Type B pancreatic cell (in vitro differentiated cells): ENCODE results near the gene WASL. TPM values are rescaled to one million over a fixed set of nuclear protein-coding genes. Genes with fewer than 3 reads are reported as not detected.

Experiments used
- DNase-seq: peaks from one replicate; pipeline ENCODE4 v3.0.0; 2021; ENCODE audit warnings: mixed read lengths; ENCODE audit not compliant: unreplicated experiment; ENCODE audit errors: extremely low spot score
- H3K27ac Mint-ChIP-seq: 2 replicates; pipeline ENCODE4 v1.8.0; 2021; ENCODE audit warnings: mild to moderate bottlenecking, mixed read lengths
- H3K27me3 Mint-ChIP-seq: 2 replicates; pipeline ENCODE4 v1.8.0; 2021; ENCODE audit warnings: mixed read lengths
- H3K36me3 Mint-ChIP-seq: 2 replicates; pipeline ENCODE4 v1.8.0; 2021; ENCODE audit warnings: mixed read lengths
- H3K4me1 Mint-ChIP-seq: one replicate; pipeline ENCODE4 v1.8.0; 2021; ENCODE audit warnings: mixed read lengths; ENCODE audit not compliant: unreplicated experiment
- H3K4me3 Mint-ChIP-seq: 2 replicates; pipeline ENCODE4 v1.8.0; 2021; ENCODE audit warnings: mild to moderate bottlenecking, mixed read lengths
- H3K9me3 Mint-ChIP-seq: 2 replicates; pipeline ENCODE4 v1.8.0; 2021; ENCODE audit warnings: mixed read lengths
- total RNA-seq: library from RNA; stranded (reverse); gene quantifications from 2 replicates; pipeline ENCODE4 v1.2.1, GENCODE V29; 2021; ENCODE audit warnings: low replicate concordance
- TF ChIP-seq, protein P1 (sequence below): fragments of 200-600 bp; sonication (generic); conservative IDR thresholded peaks from 2 replicates; pipeline ENCODE4 v1.5.0; 2021; ENCODE audit warnings: antibody characterized with exemption, mild to moderate bottlenecking

The WASL gene
- total RNA-seq, 1 donor from 2014 or later = 34.4 TPM

DNA sequence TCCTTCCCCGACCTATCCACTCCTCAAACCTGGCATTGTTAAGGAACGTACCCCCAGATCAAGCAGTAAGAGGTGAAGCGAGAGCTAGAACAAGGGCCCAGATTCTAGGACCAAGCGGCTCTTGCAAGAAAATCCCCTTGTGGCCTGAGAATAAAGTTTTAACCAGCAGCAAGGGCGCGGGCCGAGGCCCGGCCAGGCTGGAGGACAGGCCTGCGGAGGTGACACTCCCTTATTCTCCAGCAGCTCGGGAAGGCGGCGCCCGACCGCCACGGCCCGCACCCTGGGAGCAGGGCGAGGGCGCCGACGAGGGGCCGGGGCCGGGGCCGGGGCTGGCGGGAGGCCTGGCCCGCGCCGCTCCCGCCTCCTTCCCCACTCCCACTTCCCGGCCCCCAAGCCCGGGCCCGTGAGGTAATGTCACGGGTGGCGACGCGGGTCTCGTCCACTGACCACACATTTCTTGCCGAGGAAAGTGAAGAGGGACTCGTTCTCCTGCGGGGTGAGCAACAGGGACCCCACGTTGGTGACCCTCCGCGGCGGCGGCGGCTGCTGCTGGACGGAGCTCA, 551 bp downstream of the WASL start:
- peak; percentile 71 for DNase-seq
- Mint-ChIP-seq H3K4me1 (peaks cover 41% of the 10 kb centered on the region), H3K36me3 (peaks cover 3% of the 10 kb centered on the region), H3K27ac (peak overlapping the region; percentile 99), H3K9me3 (no peaks in the 10 kb centered on the region), H3K27me3 (no peaks in the 10 kb centered on the region), H3K4me3 (peak overlapping the region; percentile 96)
- TF ChIP-seq, protein P1, sequence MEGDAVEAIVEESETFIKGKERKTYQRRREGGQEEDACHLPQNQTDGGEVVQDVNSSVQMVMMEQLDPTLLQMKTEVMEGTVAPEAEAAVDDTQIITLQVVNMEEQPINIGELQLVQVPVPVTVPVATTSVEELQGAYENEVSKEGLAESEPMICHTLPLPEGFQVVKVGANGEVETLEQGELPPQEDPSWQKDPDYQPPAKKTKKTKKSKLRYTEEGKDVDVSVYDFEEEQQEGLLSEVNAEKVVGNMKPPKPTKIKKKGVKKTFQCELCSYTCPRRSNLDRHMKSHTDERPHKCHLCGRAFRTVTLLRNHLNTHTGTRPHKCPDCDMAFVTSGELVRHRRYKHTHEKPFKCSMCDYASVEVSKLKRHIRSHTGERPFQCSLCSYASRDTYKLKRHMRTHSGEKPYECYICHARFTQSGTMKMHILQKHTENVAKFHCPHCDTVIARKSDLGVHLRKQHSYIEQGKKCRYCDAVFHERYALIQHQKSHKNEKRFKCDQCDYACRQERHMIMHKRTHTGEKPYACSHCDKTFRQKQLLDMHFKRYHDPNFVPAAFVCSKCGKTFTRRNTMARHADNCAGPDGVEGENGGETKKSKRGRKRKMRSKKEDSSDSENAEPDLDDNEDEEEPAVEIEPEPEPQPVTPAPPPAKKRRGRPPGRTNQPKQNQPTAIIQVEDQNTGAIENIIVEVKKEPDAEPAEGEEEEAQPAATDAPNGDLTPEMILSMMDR = peak; percentile 43

DNA sequence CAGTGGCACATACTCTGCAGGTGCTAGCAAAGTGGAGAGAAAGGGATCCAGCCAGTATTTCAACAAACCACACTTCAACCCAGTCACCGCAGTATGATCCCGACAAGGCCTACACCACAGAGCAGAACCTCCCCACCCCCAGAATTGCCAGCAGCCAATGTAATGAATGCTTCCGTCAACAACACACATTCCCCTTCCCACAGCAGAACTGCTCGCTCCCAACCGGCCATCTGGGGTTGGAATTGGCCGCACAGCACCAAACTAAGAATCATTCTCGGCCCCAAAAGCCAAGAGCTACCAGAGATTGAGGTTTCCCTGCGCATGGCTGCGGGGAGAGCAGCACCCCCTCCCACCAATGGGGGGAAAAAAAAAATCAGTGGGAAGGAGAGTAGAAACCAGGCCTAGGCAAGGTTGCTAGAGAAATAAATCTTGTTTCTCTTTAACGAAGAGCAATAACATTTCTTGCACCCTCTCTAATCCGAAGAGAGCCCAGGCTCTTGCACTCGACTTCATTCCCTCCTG, 1.1 kb downstream of the WASL start:
- H3K4me3 Mint-ChIP-seq = peak overlapping the region; percentile 96
- peaks cover 44% of the 10 kb centered on the region for H3K4me1 Mint-ChIP-seq
- no peak for DNase-seq
- TF ChIP-seq, protein P1 = no peak
- peak overlapping the region; percentile 98 for H3K27ac Mint-ChIP-seq
- H3K9me3 Mint-ChIP-seq = no peaks in the 10 kb centered on the region
- peaks cover 3% of the 10 kb centered on the region for H3K36me3 Mint-ChIP-seq
- H3K27me3 Mint-ChIP-seq = no peaks in the 10 kb centered on the region

- TF ChIP-seq, protein P1 = no peak
- peak overlapping the region; percentile 98 for H3K27ac Mint-ChIP-seq
- no peaks in the 10 kb centered on the region for H3K9me3 Mint-ChIP-seq
- H3K27me3 Mint-ChIP-seq = no peaks in the 10 kb centered on the region
- no peak for DNase-seq
- H3K4me1 Mint-ChIP-seq = peaks cover 42% of the 10 kb centered on the region
- peaks cover 3% of the 10 kb centered on the region for H3K36me3 Mint-ChIP-seq
- peak overlapping the region; percentile 96 for H3K4me3 Mint-ChIP-seq
These were observed 1.8 kb downstream of the WASL start for GRCh38 chr7:123746931-123747488.

- H3K4me1 Mint-ChIP-seq = peaks cover 37% of the 10 kb centered on the region
- no peaks in the 10 kb centered on the region for H3K27me3 Mint-ChIP-seq
- H3K9me3 Mint-ChIP-seq = no peaks in the 10 kb centered on the region
- peaks cover 3% of the 10 kb centered on the region for H3K36me3 Mint-ChIP-seq
- peak overlapping the region; percentile 98 for H3K27ac Mint-ChIP-seq
- TF ChIP-seq, protein P1 = no peak
- peak overlapping the region; percentile 96 for H3K4me3 Mint-ChIP-seq
- no peak for DNase-seq
These were observed 2.7 kb downstream of the WASL start for GRCh38 chr7:123746055-123746454.

DNA sequence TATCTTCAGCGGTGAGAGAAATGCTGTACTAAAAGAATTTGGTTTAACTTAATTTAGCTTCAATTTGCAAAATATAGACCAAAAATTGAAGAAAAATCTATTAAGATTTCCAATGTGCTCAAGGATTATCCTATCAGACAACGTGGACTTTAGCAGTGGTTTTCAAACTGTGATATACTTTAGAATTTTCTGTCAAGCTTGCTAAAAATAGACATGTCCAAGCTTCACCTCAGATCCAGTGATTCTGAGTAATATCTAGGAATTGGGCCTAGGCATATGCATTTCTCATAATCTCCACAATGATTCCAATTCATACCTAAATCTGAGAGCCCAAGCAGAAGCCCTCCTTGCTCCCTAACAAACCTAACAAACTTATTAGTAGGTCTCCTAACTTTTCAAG, 3.4 kb downstream of the WASL start:
- TF ChIP-seq, protein P1 = no peak
- no peak for DNase-seq
- Mint-ChIP-seq H3K27me3 (no peaks in the 10 kb centered on the region), H3K27ac (peak overlapping the region; percentile 1), H3K4me1 (peaks cover 37% of the 10 kb centered on the region), H3K9me3 (no peaks in the 10 kb centered on the region), H3K36me3 (peaks cover 3% of the 10 kb centered on the region), H3K4me3 (peak overlapping the region; percentile 96)
